HepG2 (cell line): Measurements from ENCODE around the gene STX1B. TPM values are rescaled to one million over a fixed set of nuclear protein-coding genes. Genes with fewer than 3 reads are reported as not detected.
A peak's percentile ranks its signal among the peaks of the same experiment; 100 is the strongest.

ENCODE experiments used
- ARNTL ChIP-seq: sonication (generic); formaldehyde crosslinking; IDR thresholded peaks from 2 replicates; pipeline ENCODE4 v1.4.0; 2020; ENCODE audit warnings: mild to moderate bottlenecking, missing genetic modification reagents
- DPF2 ChIP-seq: sonication (generic); formaldehyde crosslinking; IDR thresholded peaks from 2 replicates; pipeline ENCODE4 v1.4.0; 2020; ENCODE audit warnings: mild to moderate bottlenecking, low read depth, missing genetic modification reagents, borderline replicate concordance
- HOXD1 ChIP-seq: sonication (generic); formaldehyde crosslinking; IDR thresholded peaks from 2 replicates; pipeline ENCODE4 v1.5.0; 2020; ENCODE audit warnings: missing genetic modification reagents
- KAT8 ChIP-seq: IDR thresholded peaks from 2 replicates; pipeline ENCODE4 v1.6.1; 2016; ENCODE audit warnings: missing genetic modification reagents, missing compliant biosample characterization
- KDM6A ChIP-seq: IDR thresholded peaks from 2 replicates; pipeline ENCODE4 v1.6.1; 2016; ENCODE audit warnings: low read depth
- MAF1 ChIP-seq: sonication (generic); formaldehyde crosslinking; IDR thresholded peaks from 2 replicates; pipeline ENCODE4 v1.5.0; 2020; ENCODE audit warnings: missing genetic modification reagents, borderline replicate concordance
- NKX3-1 ChIP-seq: sonication (generic); formaldehyde crosslinking; IDR thresholded peaks from 2 replicates; pipeline ENCODE4 v1.5.0; 2020; ENCODE audit warnings: missing genetic modification reagents
- NONO ChIP-seq, 2 experiments: fragments of 450-650 bp in 1 of 2; sonication (generic) in 1 of 2; formaldehyde crosslinking in 1 of 2; IDR thresholded peaks in 1 of 2; conservative IDR thresholded peaks in 1 of 2; 2 replicates each; pipeline versions ENCODE4 v1.6.1 to v1.8.0; 2017 to 2022; ENCODE audit warnings: mild to moderate bottlenecking in 1 of 2, missing genetic modification reagents in 1 of 2, moderate library complexity in 1 of 2
- NPAS2 ChIP-seq: sonication (generic); formaldehyde crosslinking; IDR thresholded peaks from 2 replicates; pipeline ENCODE4 v1.8.0; 2022; ENCODE audit warnings: mild to moderate bottlenecking, missing genetic modification reagents, borderline replicate concordance
- POLR2G ChIP-seq: fragments of 200-400 bp; formaldehyde crosslinking; IDR thresholded peaks from 2 replicates; pipeline ENCODE4 v1.6.1; 2018; ENCODE audit warnings: mild to moderate bottlenecking, low read depth, low read length, moderate library complexity
- SAFB2 ChIP-seq: sonication (generic); formaldehyde crosslinking; IDR thresholded peaks from 2 replicates; pipeline ENCODE4 v1.5.1; 2020; ENCODE audit warnings: missing genetic modification reagents, low read depth, mild to moderate bottlenecking, borderline replicate concordance
- SALL1 ChIP-seq: sonication (generic); formaldehyde crosslinking; IDR thresholded peaks from 2 replicates; pipeline ENCODE4 v1.8.0; 2022; ENCODE audit warnings: mild to moderate bottlenecking, missing genetic modification reagents
- SUZ12 ChIP-seq: fragments of 150-350 bp; IDR thresholded peaks from 2 replicates; pipeline ENCODE4 v1.6.1; 2014; ENCODE audit warnings: low read depth, low read length
- TAF1 ChIP-seq: sonication (generic); formaldehyde crosslinking; IDR thresholded peaks from 2 replicates; pipeline ENCODE4 v1.4.0; 2020; ENCODE audit warnings: missing genetic modification reagents
- ZFP36L2 ChIP-seq: sonication (generic); formaldehyde crosslinking; IDR thresholded peaks from 2 replicates; pipeline ENCODE4 v1.4.0; 2020; ENCODE audit warnings: missing genetic modification reagents
- ZIK1 ChIP-seq: sonication (generic); formaldehyde crosslinking; IDR thresholded peaks from 2 replicates; pipeline ENCODE4 v1.5.0; 2020; ENCODE audit warnings: mild to moderate bottlenecking, low read depth, missing genetic modification reagents, borderline replicate concordance
- ZNF234 ChIP-seq: sonication (generic); formaldehyde crosslinking; conservative IDR thresholded peaks from 2 replicates; pipeline ENCODE4 v1.5.1; 2020; ENCODE audit warnings: mild to moderate bottlenecking, missing genetic modification reagents
- ZNF441 ChIP-seq: sonication (generic); formaldehyde crosslinking; IDR thresholded peaks from 2 replicates; pipeline ENCODE4 v1.7.0; 2021; ENCODE audit warnings: missing genetic modification reagents, borderline replicate concordance
- ZNF772 ChIP-seq: sonication (generic); formaldehyde crosslinking; IDR thresholded peaks from 2 replicates; pipeline ENCODE4 v1.5.0; 2020; ENCODE audit warnings: mild to moderate bottlenecking, missing genetic modification reagents
- polyA plus RNA-seq, 8 experiments: library from polyadenylated mRNA; depleted of rRNA in 3 of 8; stranded (reverse) in 7 of 8; unstranded in 1 of 8; fragments of >200 nt; fragmentation: Illumina TruSeq in 4 of 8; extraction: Trizol in 4 of 8; gene quantifications; 2 replicates each; pipeline versions ENCODE4 v1.2.1 to v1.2.3, GENCODE V29; 2011 to 2016; ENCODE audit warnings: low read depth in 4 of 8, missing spikeins in 1 of 8, mixed read lengths in 1 of 8; ENCODE audit not compliant: insufficient read depth in 1 of 8
- total RNA-seq, 5 experiments: library from RNA; depleted of rRNA; stranded (reverse); fragments of >200 nt; fragmentation: Illumina TruSeq; extraction: Trizol; gene quantifications; 2 replicates each; pipeline ENCODE4 v1.2.3, GENCODE V29; 2016; ENCODE audit warnings: low read depth in 1 of 5
- TF ChIP-seq, protein P1 (sequence below): IDR thresholded peaks from 2 replicates; pipeline ENCODE4 v1.4.0; 2020; ENCODE audit warnings: mild to moderate bottlenecking, missing genetic modification reagents
- TF ChIP-seq, protein P2 (sequence below): IDR thresholded peaks from 2 replicates; pipeline ENCODE4 v1.6.1; 2016
- TF ChIP-seq, protein P3 (sequence below): sonication (generic); formaldehyde crosslinking; IDR thresholded peaks from 2 replicates; pipeline ENCODE4 v1.4.0; 2020; ENCODE audit warnings: missing genetic modification reagents

STX1B gene
- total and polyA plus RNA-seq, 2 of the 13 experiments (the other 11 are each of a cell fraction or from before 2014, with no cell fraction given): 2.1 to 3.0 TPM

- TF ChIP-seq, protein P1, sequence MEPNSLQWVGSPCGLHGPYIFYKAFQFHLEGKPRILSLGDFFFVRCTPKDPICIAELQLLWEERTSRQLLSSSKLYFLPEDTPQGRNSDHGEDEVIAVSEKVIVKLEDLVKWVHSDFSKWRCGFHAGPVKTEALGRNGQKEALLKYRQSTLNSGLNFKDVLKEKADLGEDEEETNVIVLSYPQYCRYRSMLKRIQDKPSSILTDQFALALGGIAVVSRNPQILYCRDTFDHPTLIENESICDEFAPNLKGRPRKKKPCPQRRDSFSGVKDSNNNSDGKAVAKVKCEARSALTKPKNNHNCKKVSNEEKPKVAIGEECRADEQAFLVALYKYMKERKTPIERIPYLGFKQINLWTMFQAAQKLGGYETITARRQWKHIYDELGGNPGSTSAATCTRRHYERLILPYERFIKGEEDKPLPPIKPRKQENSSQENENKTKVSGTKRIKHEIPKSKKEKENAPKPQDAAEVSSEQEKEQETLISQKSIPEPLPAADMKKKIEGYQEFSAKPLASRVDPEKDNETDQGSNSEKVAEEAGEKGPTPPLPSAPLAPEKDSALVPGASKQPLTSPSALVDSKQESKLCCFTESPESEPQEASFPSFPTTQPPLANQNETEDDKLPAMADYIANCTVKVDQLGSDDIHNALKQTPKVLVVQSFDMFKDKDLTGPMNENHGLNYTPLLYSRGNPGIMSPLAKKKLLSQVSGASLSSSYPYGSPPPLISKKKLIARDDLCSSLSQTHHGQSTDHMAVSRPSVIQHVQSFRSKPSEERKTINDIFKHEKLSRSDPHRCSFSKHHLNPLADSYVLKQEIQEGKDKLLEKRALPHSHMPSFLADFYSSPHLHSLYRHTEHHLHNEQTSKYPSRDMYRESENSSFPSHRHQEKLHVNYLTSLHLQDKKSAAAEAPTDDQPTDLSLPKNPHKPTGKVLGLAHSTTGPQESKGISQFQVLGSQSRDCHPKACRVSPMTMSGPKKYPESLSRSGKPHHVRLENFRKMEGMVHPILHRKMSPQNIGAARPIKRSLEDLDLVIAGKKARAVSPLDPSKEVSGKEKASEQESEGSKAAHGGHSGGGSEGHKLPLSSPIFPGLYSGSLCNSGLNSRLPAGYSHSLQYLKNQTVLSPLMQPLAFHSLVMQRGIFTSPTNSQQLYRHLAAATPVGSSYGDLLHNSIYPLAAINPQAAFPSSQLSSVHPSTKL (CRISPR knock-in tag): peak; percentile 32; the same call in 1 of the 2 replicates
- 0 out of 2 replicates have a peak, but pooled peaks have one; percentile 20 for TF ChIP-seq ZNF441 (CRISPR knock-in tag)
- no peak for TF ChIP-seq NONO (IDR thresholded peaks at IDR 0.05)
- peak; percentile 53 for TF ChIP-seq NONO (CRISPR knock-in tag; conservative IDR thresholded peaks at IDR 0.05)
- TF ChIP-seq KDM6A (CRISPR knock-in tag): no peak
- TF ChIP-seq SALL1 (CRISPR knock-in tag): peak; percentile 86
- TF ChIP-seq NKX3-1: 0 out of 2 replicates have a peak, but pooled peaks have one; percentile 15
- 0 out of 2 replicates have a peak, but pooled peaks have one; percentile 61 for TF ChIP-seq MAF1 (CRISPR knock-in tag)
- TF ChIP-seq SAFB2 (CRISPR knock-in tag): 0 out of 2 replicates have a peak, but pooled peaks have one; percentile 36
- TF ChIP-seq DPF2 (CRISPR knock-in tag): no peak
- TF ChIP-seq SUZ12: no peak
- peak; percentile 62; the same call in 1 of the 2 replicates for TF ChIP-seq ZIK1 (CRISPR knock-in tag)
- TF ChIP-seq POLR2G: peak; percentile 78
- TF ChIP-seq, protein P2, sequence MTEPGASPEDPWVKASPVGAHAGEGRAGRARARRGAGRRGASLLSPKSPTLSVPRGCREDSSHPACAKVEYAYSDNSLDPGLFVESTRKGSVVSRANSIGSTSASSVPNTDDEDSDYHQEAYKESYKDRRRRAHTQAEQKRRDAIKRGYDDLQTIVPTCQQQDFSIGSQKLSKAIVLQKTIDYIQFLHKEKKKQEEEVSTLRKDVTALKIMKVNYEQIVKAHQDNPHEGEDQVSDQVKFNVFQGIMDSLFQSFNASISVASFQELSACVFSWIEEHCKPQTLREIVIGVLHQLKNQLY (CRISPR knock-in tag): peak; percentile 47; the same call in 1 of the 2 replicates
- TF ChIP-seq TAF1 (CRISPR knock-in tag): peak; percentile 86
- TF ChIP-seq ZFP36L2: no peak
- 0 out of 2 replicates have a peak, but pooled peaks have one; percentile 39 for TF ChIP-seq ZNF234
- TF ChIP-seq ZNF772 (CRISPR knock-in tag): peak; percentile 83; the same call in 1 of the 2 replicates
- TF ChIP-seq ARNTL (CRISPR knock-in tag): peak; percentile 72; the same call in 1 of the 2 replicates
- TF ChIP-seq, protein P3, sequence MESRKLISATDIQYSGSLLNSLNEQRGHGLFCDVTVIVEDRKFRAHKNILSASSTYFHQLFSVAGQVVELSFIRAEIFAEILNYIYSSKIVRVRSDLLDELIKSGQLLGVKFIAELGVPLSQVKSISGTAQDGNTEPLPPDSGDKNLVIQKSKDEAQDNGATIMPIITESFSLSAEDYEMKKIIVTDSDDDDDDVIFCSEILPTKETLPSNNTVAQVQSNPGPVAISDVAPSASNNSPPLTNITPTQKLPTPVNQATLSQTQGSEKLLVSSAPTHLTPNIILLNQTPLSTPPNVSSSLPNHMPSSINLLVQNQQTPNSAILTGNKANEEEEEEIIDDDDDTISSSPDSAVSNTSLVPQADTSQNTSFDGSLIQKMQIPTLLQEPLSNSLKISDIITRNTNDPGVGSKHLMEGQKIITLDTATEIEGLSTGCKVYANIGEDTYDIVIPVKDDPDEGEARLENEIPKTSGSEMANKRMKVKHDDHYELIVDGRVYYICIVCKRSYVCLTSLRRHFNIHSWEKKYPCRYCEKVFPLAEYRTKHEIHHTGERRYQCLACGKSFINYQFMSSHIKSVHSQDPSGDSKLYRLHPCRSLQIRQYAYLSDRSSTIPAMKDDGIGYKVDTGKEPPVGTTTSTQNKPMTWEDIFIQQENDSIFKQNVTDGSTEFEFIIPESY: 0 out of 2 replicates have a peak, but pooled peaks have one; percentile 10
- TF ChIP-seq NPAS2: no peak
- TF ChIP-seq KAT8 (CRISPR knock-in tag): peak; percentile 19; the same call in 1 of the 2 replicates
- peak; percentile 89 for TF ChIP-seq HOXD1 (CRISPR knock-in tag)
These were observed 13.3 kb downstream of the STX1B start (continued) for GRCh38 chr16:30996985-30997724.
